Measurements from ENCODE around the gene FXYD2.

The FXYD2 gene

DNA sequence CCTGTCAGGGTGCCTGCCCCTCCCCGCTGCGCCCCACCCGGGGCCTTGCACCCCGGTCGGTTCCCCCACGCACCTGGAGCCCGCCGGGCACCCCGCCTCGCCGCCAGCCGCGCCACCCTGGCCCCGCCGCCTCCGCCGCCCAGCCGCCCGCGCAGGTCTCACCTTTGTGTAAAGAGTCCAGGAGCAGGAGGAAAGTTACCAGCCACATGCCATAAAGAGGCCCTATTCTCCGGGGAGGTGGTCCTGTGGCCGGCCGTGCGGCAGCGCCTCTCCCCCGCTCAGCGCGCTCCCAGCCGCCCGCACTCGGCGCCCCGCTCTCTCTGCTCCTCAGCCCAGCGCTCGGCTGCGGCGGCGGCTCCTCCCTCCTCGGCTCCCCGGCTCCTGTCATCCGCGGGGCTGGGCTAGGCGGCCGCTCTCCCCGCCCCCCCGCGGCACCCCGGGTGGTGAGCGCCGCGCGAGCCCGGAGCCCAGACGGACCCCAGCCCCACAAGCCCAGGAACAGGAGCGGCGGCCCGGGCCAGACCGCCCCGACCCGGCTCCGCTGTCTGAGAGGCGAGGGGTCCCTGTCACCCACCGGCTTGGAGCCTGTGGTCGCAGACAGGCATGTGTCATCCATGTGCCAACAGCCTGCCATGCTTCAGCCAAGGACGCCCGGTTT is 27.5 kb downstream of the FXYD2 start, which contains the start of gene DSCAML1:
Gene DSCAML1 (minus strand): TSS at position 345 of the 658 bp plus-strand sequence. CDS start 137 bp downstream, at position 208.
- no peak for DNase-seq (ENCODE audit: low spot score)

GRCh38 chr11:117796456-117796871 is 28.1 kb downstream of the FXYD2 start:
- DNase-seq (ENCODE audit: low spot score), result no peak

- DNase-seq (ENCODE audit: low spot score), result no peak
Observed at GRCh38 chr11:117795638-117796455, 28.7 kb downstream of the FXYD2 start.

GRCh38 chr11:117794772-117795629 is 29.5 kb downstream of the FXYD2 start:
- no peak for DNase-seq (ENCODE audit: low spot score)

- no peak for DNase-seq (ENCODE audit: low spot score)
Observed at GRCh38 chr11:117794135-117794534, 30.4 kb downstream of the FXYD2 start.

DNA sequence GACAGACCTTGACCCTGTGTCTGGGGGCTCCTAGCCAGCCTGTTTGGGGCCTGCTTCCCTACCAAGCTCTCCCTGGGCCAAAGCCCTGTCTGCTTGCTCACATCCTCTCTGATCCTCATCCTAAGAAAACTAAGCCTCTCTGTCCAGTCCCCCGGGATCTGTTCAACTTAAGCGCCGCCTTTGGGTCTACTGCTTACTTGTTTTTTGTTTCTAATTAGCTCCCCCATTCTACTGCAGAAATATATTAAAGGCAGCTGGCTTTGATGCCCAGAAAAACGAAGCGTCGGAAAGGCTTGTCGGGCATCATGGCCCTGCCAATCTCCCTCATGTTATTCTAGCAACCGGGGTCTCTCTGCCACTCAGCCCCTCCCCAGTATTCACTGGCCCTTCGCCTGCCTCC is 31.0 kb downstream of the FXYD2 start:
- no peak for DNase-seq (ENCODE audit: low spot score)

DNA sequence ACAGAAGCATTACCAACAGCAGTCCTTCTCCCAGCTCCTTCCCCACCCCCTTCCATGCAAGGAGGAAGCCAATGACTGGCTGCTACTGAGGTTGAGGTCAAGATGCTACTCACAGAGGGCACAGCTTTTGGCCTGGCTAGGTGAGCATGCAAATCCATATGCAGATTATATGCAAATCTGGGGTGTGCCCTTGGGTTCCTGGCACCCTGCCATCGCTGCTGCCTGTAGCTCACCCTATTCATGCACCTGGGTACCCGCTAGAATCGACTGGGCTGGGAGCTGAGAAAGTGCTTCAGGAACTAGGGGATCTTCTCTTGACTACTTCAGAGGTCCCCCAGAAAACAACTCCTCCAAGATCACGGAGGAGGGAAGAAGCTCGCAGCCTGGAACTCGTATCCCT is 31.6 kb downstream of the FXYD2 start:
- no peak for DNase-seq (ENCODE audit: low spot score)

DNA sequence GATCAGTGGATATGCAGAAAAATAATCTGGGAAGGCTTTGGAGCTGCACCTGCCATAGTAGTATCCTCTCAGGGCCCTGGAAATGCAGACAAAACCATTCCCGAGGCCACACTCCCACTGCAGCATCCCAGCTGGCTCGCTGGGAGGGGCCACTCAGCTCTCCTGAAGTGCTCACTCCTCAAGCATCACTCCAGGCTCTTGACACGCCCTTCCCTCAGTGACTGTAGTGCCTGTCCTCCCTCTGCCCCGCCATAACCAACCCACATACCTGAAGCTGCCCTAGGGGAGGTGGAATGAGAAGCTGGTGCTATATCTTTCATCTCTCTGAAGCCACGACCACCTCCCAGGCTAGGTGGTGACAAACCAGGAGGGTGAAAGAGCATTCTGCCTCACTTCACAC is 32.3 kb downstream of the FXYD2 start:
- DNase-seq (ENCODE audit: low spot score), result no peak

DNA sequence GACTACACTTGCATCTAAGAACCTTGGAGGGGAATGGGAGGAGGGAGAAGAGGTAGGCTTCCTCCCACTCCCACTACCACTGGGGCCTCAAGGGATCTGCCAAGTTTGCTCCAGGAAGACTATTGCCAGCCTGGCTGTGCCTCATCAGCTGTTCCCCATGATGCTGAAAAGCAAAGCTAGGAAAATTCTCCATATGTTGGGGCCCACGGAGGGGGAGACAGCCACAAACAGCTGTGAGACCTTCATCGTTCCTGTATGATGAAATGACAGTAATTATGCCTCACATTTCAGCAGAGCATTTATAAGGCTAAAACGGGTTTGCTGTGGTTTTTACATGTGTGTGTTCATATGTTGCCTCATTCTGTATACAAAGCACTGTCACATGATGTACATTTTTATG is 34.3 kb downstream of the FXYD2 start:
- no peak for DNase-seq (ENCODE audit: low spot score)

DNA sequence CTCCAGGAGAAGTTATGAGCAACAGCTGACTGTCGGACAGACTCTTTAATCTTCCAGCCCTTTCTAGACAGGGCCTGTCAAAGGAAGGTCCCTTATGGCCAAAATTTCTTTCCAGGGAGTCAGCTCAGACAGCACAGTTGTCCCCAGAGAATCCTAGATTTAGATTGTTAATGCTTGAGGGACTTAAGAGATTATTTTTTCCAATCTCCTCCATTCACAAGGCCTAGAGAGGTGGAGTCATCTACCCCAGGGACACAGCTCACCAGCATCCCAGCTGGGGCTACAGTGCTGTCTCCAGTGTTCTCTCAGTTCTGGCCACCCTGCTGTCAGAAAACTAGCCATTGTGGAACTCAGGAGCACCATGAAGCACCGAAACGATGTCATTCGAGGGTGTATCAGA is 35.3 kb downstream of the FXYD2 start:
- no peak for DNase-seq (ENCODE audit: low spot score)

- no peak for DNase-seq (ENCODE audit: low spot score)
Observed at GRCh38 chr11:117786135-117786870, 38.2 kb downstream of the FXYD2 start.

GRCh38 chr11:117782101-117782500 is 42.4 kb downstream of the FXYD2 start:
- no peak for DNase-seq (ENCODE audit: low spot score)

DNA sequence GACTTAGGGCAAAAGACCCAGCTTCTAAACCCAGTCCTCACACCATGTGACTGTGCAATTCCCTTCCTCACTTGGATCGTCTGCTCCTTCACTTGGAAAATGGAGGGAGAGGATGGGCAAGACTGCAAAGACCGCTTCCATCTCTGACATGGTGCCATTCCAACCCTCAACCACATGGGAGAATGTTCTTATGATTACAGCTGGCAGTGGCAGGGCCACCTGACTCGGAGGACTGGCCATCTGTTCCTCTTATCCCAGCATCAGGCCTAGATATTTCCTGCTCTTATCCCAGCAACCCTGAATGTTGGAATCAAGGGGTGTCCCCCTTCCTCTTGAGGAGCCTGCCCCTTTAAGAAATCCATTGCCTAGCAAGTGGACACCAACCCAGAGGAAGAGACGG is 42.9 kb downstream of the FXYD2 start:
- DNase-seq (ENCODE audit: low spot score), result no peak

DNA sequence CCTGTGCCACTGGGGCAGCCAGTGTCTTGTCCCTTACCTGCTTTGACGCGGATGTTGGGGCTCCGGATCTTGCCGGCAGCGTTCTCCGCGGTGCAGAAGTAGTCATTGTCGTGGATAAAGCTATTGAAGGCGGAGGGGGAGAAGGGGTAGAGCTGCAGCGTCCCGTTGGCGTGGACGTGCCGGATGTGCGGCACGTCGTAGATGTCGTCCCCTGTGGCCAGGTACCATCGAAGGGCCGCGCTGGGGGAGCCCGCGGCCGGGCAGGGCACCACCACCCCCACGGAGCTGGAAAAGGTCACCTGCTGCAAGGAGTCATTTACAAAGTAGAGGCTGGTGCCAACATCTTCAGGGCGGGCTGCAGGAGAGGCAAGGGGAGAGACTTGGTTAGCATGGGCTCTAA is 44.1 kb downstream of the FXYD2 start:
- DNase-seq (ENCODE audit: low spot score), result no peak

- no peak for DNase-seq (ENCODE audit: low spot score)
Observed at GRCh38 chr11:117774553-117774952, 50.0 kb downstream of the FXYD2 start.

- DNase-seq (ENCODE audit: low spot score), result no peak
Observed at GRCh38 chr11:117772360-117772759, 52.2 kb downstream of the FXYD2 start.

DNA sequence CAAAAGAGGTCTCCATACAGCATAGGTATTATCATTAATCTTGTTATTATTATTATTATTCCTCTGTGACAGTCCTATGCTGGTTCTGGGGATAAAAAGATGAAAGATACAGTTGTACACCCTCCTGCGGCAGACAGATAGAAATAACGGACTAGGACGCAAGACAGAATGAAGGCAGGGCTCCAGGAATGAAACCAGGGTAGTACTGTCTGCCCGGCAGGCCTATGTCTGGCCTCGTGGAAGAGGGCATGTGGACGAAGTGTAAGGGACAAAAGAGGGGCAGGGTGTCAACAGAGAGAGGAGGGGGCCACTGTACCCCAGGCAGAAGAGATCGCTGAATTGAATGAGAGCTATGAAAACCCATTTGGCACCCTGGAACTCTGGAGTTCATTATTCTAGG is 52.7 kb downstream of the FXYD2 start:
- DNase-seq (ENCODE audit: low spot score), result no peak

GRCh38 chr11:117771197-117771596 is 53.3 kb downstream of the FXYD2 start:
- no peak for DNase-seq (ENCODE audit: low spot score)

GRCh38 chr11:117770061-117770460 is 54.5 kb downstream of the FXYD2 start:
- no peak for DNase-seq (ENCODE audit: low spot score)
